Glutamatergic neuron (in vitro differentiated cells): ENCODE data around the gene COMMD1. TPM values are rescaled to one million over a fixed set of nuclear protein-coding genes. Genes with fewer than 3 reads are reported as not detected.
A peak's percentile ranks its signal among the peaks of the same experiment; 100 is the strongest.
"Not testable (repeated sequence)": the region's sequence is repeated elsewhere in the genome, so short reads cannot be mapped to it uniquely, and the experiment has no call there.

Experiments used
- DNase-seq: peaks from one replicate; pipeline ENCODE4 v3.0.0; 2022
- H3K27ac Mint-ChIP-seq: one replicate; pipeline ENCODE4 v1.8.0; 2020; ENCODE audit warnings: mild to moderate bottlenecking, mixed read lengths, inconsistent platforms; ENCODE audit not compliant: unreplicated experiment
- H3K27me3 Mint-ChIP-seq: one replicate; pipeline ENCODE4 v1.8.0; 2020; ENCODE audit warnings: mild to moderate bottlenecking, moderate library complexity, mixed read lengths, inconsistent platforms; ENCODE audit not compliant: unreplicated experiment
- H3K36me3 Mint-ChIP-seq: one replicate; pipeline ENCODE4 v1.8.0; 2020; ENCODE audit warnings: mild to moderate bottlenecking, mixed read lengths, inconsistent platforms; ENCODE audit not compliant: unreplicated experiment
- H3K4me1 Mint-ChIP-seq: one replicate; pipeline ENCODE4 v1.8.0; 2020; ENCODE audit warnings: mild to moderate bottlenecking, low read depth, mixed read lengths, inconsistent platforms; ENCODE audit not compliant: unreplicated experiment
- H3K4me3 Mint-ChIP-seq: one replicate; pipeline ENCODE4 v1.8.0; 2020; ENCODE audit warnings: mild to moderate bottlenecking, mixed read lengths, inconsistent platforms; ENCODE audit not compliant: unreplicated experiment
- H3K9me3 Mint-ChIP-seq: one replicate; pipeline ENCODE4 v1.8.0; 2020; ENCODE audit warnings: mild to moderate bottlenecking, moderate library complexity, mixed read lengths, inconsistent platforms; ENCODE audit not compliant: unreplicated experiment
- CTCF ChIP-seq: fragments of 200-600 bp; sonication (generic); IDR thresholded peaks from one replicate; pipeline ENCODE4 v1.5.0; 2021; ENCODE audit not compliant: partially characterized antibody, unreplicated experiment
- total RNA-seq: library from RNA; stranded (reverse); fragmentation: NEBNext Ultra II Directional; extraction: Animal tissue kit (Norgen Biotek cat#: 25700); gene quantifications from one replicate; pipeline ENCODE4 v1.2.1, GENCODE V29; 2021; ENCODE audit not compliant: unreplicated experiment

COMMD1 gene
- total RNA-seq, 1 donor from 2014 or later, result 48.2 TPM

GRCh38 chr2:61877571-61878245, 27.8 kb upstream of the COMMD1 start:
- Mint-ChIP-seq H3K4me1 (no peaks in the 10 kb centered on the region), H3K4me3 (no peak overlapping the region), H3K36me3 (no peaks in the 10 kb centered on the region)

DNA sequence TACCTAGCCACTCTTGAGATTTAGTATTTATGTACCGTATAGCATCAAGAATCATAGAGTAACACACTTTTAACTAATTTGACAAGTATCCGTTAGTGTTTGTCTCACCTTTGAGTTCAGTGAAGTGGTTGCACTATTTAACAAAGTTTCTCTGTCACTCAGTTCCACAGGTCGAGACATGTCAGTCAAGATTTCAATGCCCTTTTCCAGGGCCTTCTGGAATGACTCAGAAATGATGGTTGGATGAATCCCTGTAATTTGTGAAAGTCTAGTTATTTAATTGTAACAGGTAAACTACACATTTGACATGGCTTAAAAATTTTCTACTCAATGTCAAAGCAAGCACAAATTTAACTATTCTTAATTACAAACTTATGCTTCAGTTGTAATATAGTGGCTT, 26.7 kb upstream of the COMMD1 start:
- Mint-ChIP-seq H3K4me3 (no peak overlapping the region), H3K4me1 (no peaks in the 10 kb centered on the region), H3K9me3 (no peaks in the 10 kb centered on the region), H3K27me3 (no peaks in the 10 kb centered on the region), H3K36me3 (no peaks in the 10 kb centered on the region), H3K27ac (no peak overlapping the region)
- no peak for TF ChIP-seq CTCF
- no peak for DNase-seq

More at GRCh38 chr2:61877571-61878245, 27.8 kb upstream of the COMMD1 start:
- no peak for DNase-seq
- no peak for TF ChIP-seq CTCF
- H3K9me3 Mint-ChIP-seq, result no peaks in the 10 kb centered on the region
- H3K27me3 Mint-ChIP-seq, result no peaks in the 10 kb centered on the region
- H3K27ac Mint-ChIP-seq, result no peak overlapping the region

DNA sequence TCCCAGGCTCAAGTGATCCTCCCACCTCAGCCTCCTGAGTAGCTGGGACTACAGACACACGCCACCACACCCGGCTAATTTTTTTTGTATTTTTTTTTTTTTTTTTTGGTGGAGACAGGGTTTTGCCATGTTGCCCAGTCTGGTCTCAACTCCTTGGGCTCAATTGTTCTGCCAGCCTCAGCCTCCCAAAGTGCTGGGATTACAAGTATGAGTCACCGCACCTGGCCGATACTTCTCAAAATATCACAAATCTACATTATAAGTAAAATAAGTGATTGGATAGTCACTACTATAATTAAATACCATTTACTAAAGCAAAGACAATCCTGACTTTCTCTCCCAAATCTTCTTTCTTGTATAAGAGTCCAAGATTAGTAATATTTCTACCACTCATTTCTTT, 26.1 kb upstream of the COMMD1 start:
- H3K27me3 Mint-ChIP-seq, DNase-seq, H3K27ac Mint-ChIP-seq, H3K36me3 Mint-ChIP-seq, H3K4me3 Mint-ChIP-seq, H3K4me1 Mint-ChIP-seq, H3K9me3 Mint-ChIP-seq: not testable (repeated sequence)

GRCh38 chr2:61882850-61883249, 22.6 kb upstream of the COMMD1 start:
- Mint-ChIP-seq H3K27me3 (no peaks in the 10 kb centered on the region), H3K4me3 (no peak overlapping the region), H3K9me3 (no peaks in the 10 kb centered on the region), H3K27ac (no peak overlapping the region), H3K4me1 (peaks cover 4% of the 10 kb centered on the region), H3K36me3 (no peaks in the 10 kb centered on the region)
- DNase-seq, result no peak
- TF ChIP-seq CTCF, result no peak

- no peak for DNase-seq
- Mint-ChIP-seq H3K27ac (no peak overlapping the region), H3K9me3 (peaks cover 1% of the 10 kb centered on the region), H3K4me3 (peak overlapping the region; percentile 92), H3K4me1 (peaks cover 4% of the 10 kb centered on the region), H3K27me3 (peaks cover 2% of the 10 kb centered on the region), H3K36me3 (no peaks in the 10 kb centered on the region)
- TF ChIP-seq CTCF, result no peak
These were observed 19.4 kb upstream of the COMMD1 start for GRCh38 chr2:61885896-61886603.
